Measurements from ENCODE around the gene ZC3H7A. TPM values are rescaled to one million over a fixed set of nuclear protein-coding genes. Genes with fewer than 3 reads are reported as not detected.
A peak's percentile ranks its signal among the peaks of the same experiment; 100 is the strongest.

Gene ZC3H7A
- total and polyA plus RNA-seq, 2 of the 13 experiments (the other 11 are each of a cell fraction or from before 2014, with no cell fraction given), result 29.2 to 36.8 TPM

GRCh38 chr16:11707679-11708197, 89.3 kb downstream of the ZC3H7A start (continued):
- TF ChIP-seq ZNF839 (CRISPR knock-in tag; IDR thresholded peaks at IDR 0.05; ENCODE audit: borderline replicate concordance) (no peak), FOXA1 (IDR thresholded peaks at IDR 0.05) (no peak), FOXA1 (CRISPR knock-in tag; IDR thresholded peaks at IDR 0.05) (no peak), ZBTB20 (CRISPR knock-in tag; IDR thresholded peaks at IDR 0.05; ENCODE audit: borderline replicate concordance, low read depth) (no peak), SMARCC2 (IDR thresholded peaks at IDR 0.05) (no peak), PPARG (CRISPR knock-in tag; conservative IDR thresholded peaks at IDR 0.05) (no peak), KMT2A (CRISPR knock-in tag; IDR thresholded peaks at IDR 0.05) (no peak), POGK (CRISPR knock-in tag; conservative IDR thresholded peaks at IDR 0.05) (no peak), TBX3 (IDR thresholded peaks at IDR 0.05; ENCODE audit: borderline replicate concordance) (no peak), BORCS8-MEF2B (CRISPR knock-in tag; IDR thresholded peaks at IDR 0.05) (no peak), RARA (CRISPR knock-in tag; IDR thresholded peaks at IDR 0.05) (peak; percentile 62), ZNF792 (CRISPR knock-in tag; IDR thresholded peaks at IDR 0.05) (no peak), YEATS2 (CRISPR knock-in tag; IDR thresholded peaks at IDR 0.05; ENCODE audit: borderline replicate concordance) (no peak), ZNF749 (CRISPR knock-in tag; IDR thresholded peaks at IDR 0.05; ENCODE audit: borderline replicate concordance) (no peak), SRSF1 (optimal IDR thresholded peaks at IDR 0.05; ENCODE audit: low read depth, low read length) (no peak), ZBTB49 (CRISPR knock-in tag; IDR thresholded peaks at IDR 0.05; ENCODE audit: borderline replicate concordance) (no peak), CEBPB (IDR thresholded peaks at IDR 0.05; ENCODE audit: borderline replicate concordance, low read depth, low read length) (peak; percentile 35; the same call in 1 of the 2 replicates), TRIM22 (IDR thresholded peaks at IDR 0.05) (no peak), RAD21 (CRISPR knock-in tag; IDR thresholded peaks at IDR 0.05) (peak; percentile 31; the same call in 1 of the 2 replicates), ZNF770 (CRISPR knock-in tag; IDR thresholded peaks at IDR 0.05) (peak; percentile 93), GATAD2A (CRISPR knock-in tag; IDR thresholded peaks at IDR 0.05) (peak; percentile 58), ZNF362 (CRISPR knock-in tag; IDR thresholded peaks at IDR 0.05; ENCODE audit: borderline replicate concordance) (no peak), ZNF414 (CRISPR knock-in tag; IDR thresholded peaks at IDR 0.05) (no peak)

Data from HepG2 (cell line).